22Rv1 (cell line): ENCODE measurements around the gene SLC12A4.

Experiments used
- H3K27ac ChIP-seq: fragments of 450-650 bp; 2 replicates; pipeline ENCODE4 v1.5.1; 2017
- ZFX ChIP-seq: fragments of 450-650 bp; IDR thresholded peaks from 2 replicates; pipeline ENCODE4 v1.6.1; 2017; ENCODE audit warnings: antibody characterized with exemption, borderline replicate concordance
- TF ChIP-seq, protein P1 (sequence below): fragments of 450-650 bp; IDR thresholded peaks from 2 replicates; pipeline ENCODE4 v1.5.1; 2017; ENCODE audit warnings: mild to moderate bottlenecking

The SLC12A4 gene

GRCh38 chr16:67928561-67929364 is 39.7 kb downstream of the SLC12A4 start:
- TF ChIP-seq, protein P1, sequence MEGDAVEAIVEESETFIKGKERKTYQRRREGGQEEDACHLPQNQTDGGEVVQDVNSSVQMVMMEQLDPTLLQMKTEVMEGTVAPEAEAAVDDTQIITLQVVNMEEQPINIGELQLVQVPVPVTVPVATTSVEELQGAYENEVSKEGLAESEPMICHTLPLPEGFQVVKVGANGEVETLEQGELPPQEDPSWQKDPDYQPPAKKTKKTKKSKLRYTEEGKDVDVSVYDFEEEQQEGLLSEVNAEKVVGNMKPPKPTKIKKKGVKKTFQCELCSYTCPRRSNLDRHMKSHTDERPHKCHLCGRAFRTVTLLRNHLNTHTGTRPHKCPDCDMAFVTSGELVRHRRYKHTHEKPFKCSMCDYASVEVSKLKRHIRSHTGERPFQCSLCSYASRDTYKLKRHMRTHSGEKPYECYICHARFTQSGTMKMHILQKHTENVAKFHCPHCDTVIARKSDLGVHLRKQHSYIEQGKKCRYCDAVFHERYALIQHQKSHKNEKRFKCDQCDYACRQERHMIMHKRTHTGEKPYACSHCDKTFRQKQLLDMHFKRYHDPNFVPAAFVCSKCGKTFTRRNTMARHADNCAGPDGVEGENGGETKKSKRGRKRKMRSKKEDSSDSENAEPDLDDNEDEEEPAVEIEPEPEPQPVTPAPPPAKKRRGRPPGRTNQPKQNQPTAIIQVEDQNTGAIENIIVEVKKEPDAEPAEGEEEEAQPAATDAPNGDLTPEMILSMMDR: peak; percentile 96
- no peak for TF ChIP-seq ZFX
- H3K27ac ChIP-seq: no peak overlapping the region

DNA sequence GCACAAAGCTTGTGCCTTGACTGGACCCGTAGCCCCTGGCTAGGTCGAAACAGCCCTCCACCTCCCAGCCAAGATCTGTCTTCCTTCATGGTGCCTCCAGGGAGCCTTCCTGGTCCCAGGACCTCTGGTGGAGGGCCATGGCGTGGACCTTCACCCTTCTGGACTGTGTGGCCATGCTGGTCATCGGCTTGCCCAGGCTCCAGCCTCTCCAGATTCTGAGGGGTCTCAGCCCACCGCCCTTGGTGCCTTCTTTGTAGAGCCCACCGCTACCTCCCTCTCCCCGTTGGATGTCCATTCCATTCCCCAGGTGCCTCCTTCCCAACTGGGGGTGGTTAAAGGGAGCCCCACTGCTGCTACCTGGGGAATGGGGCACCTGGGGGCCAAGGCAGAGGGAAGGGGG is 40.3 kb downstream of the SLC12A4 start:
- H3K27ac ChIP-seq: no peak overlapping the region
- TF ChIP-seq ZFX: no peak
- TF ChIP-seq, protein P1: no peak

- H3K27ac ChIP-seq: no peak overlapping the region
Measured at GRCh38 chr16:67927131-67927941, 41.1 kb downstream of the SLC12A4 start.

DNA sequence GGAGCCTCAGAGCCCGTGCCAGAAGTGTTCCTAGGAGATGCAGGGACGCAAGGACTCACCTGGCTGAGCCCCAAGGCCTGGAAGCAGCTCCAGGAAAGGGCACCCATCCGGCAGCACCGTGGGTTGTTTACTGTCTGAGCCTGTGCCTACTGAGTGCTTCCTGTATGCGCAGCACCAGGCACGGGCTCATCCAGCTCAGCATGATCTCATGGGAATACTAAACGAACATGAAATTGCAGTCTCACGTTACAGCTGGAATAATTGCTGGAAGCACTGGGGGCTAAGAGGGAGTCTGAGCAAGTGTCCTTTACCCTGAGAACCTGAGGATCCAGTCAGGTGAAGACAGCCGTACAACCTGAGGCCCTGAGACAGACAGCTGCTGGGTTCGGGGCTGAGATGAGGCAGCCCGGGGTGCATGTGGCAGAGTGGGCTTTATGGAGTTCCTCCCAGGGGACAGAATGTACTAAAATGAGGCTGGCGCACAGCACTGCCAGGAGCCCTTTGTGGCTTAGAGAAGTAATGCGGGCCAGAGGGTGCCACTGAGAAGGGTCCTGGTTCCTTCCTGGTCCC is 42.2 kb downstream of the SLC12A4 start:
- TF ChIP-seq, protein P1: no peak
- no peak for TF ChIP-seq ZFX
- peak overlapping the region; percentile 20; the same call in 1 of the 2 replicates for H3K27ac ChIP-seq

More at GRCh38 chr16:67927131-67927941, 41.1 kb downstream of the SLC12A4 start:
- TF ChIP-seq, protein P1: no peak
- no peak for TF ChIP-seq ZFX

GRCh38 chr16:67924140-67924906 is 44.1 kb downstream of the SLC12A4 start:
- no peak overlapping the region for H3K27ac ChIP-seq
- TF ChIP-seq, protein P1: no peak
- no peak for TF ChIP-seq ZFX

- H3K27ac ChIP-seq: peak overlapping the region; percentile 54; the same call in 1 of the 2 replicates
- TF ChIP-seq ZFX: no peak
- TF ChIP-seq, protein P1: no peak
Measured at GRCh38 chr16:67923414-67924116, 44.9 kb downstream of the SLC12A4 start.
